GM23338 (cell line): ENCODE measurements around the gene MGAT5.

Source experiments
- CREB1 ChIP-seq: fragments of 250-450 bp; sonication (Bioruptor Pico); IDR thresholded peaks from 2 replicates; pipeline ENCODE4 v1.5.0; 2020; ENCODE audit warnings: low read depth, mild to moderate bottlenecking, moderate library complexity
- CTCF ChIP-seq, 2 experiments: fragments of 200-600 bp in 1 of 2; sonication (generic) in 1 of 2; conservative IDR thresholded peaks; 2 replicates each; pipeline versions ENCODE4 v1.5.1 to v1.6.1; 2016 to 2017; ENCODE audit warnings: antibody characterized with exemption in 2 of 2, low read depth in 2 of 2, mild to moderate bottlenecking in 2 of 2, moderate library complexity in 1 of 2

- no peak for TF ChIP-seq CTCF (conservative IDR thresholded peaks at IDR 0.05; ENCODE audit: low read depth in 2 of 2)
- TF ChIP-seq CREB1 (CRISPR knock-in tag): no peak
These were observed 28.7 kb upstream of the MGAT5 start for GRCh38 chr2:134225173-134225572.
